ENCODE measurements around the gene UPF3A. TPM values are rescaled to one million over a fixed set of nuclear protein-coding genes. Genes with fewer than 3 reads are reported as not detected.

UPF3A gene
- total RNA-seq, 1 donor from 2014 or later: 46.2 TPM

- no peak for TF ChIP-seq CTCF (IDR thresholded peaks at IDR 0.05)
- Mint-ChIP-seq H3K4me3 (ENCODE audit: unreplicated experiment) (peak overlapping the region; percentile 87), H3K27me3 (ENCODE audit: low read depth) (no peaks in the 10 kb centered on the region), H3K36me3 (ENCODE audit: low read depth) (peaks cover 20% of the 10 kb centered on the region), H3K9me3 (ENCODE audit: low read depth) (no peaks in the 10 kb centered on the region), H3K27ac (ENCODE audit: unreplicated experiment) (peak overlapping the region; percentile 95), H3K4me1 (ENCODE audit: low read depth) (peaks cover 48% of the 10 kb centered on the region)
- no peak for DNase-seq (ENCODE audit: low spot score)
Measured at GRCh38 chr13:114282041-114282670, 755 bp downstream of the UPF3A start.

GRCh38 chr13:114283576-114283975, 2.2 kb downstream of the UPF3A start:
- H3K36me3 Mint-ChIP-seq (ENCODE audit: low read depth): peaks cover 24% of the 10 kb centered on the region

GRCh38 chr13:114284680-114285079, 3.3 kb downstream of the UPF3A start:
- no peak for TF ChIP-seq CTCF (IDR thresholded peaks at IDR 0.05)
- Mint-ChIP-seq H3K4me3 (ENCODE audit: unreplicated experiment) (no peak overlapping the region), H3K4me1 (ENCODE audit: low read depth) (peaks cover 45% of the 10 kb centered on the region), H3K27me3 (ENCODE audit: low read depth) (no peaks in the 10 kb centered on the region), H3K36me3 (ENCODE audit: low read depth) (peaks cover 29% of the 10 kb centered on the region), H3K27ac (ENCODE audit: unreplicated experiment) (no peak overlapping the region), H3K9me3 (ENCODE audit: low read depth) (no peaks in the 10 kb centered on the region)
- no peak for DNase-seq (ENCODE audit: low spot score)

More at GRCh38 chr13:114283576-114283975, 2.2 kb downstream of the UPF3A start:
- Mint-ChIP-seq H3K9me3 (ENCODE audit: low read depth) (no peaks in the 10 kb centered on the region), H3K27ac (ENCODE audit: unreplicated experiment) (peak overlapping the region; percentile 67), H3K4me1 (ENCODE audit: low read depth) (peaks cover 48% of the 10 kb centered on the region), H3K4me3 (ENCODE audit: unreplicated experiment) (peak overlapping the region; percentile 24), H3K27me3 (ENCODE audit: low read depth) (no peaks in the 10 kb centered on the region)
- no peak for TF ChIP-seq CTCF (IDR thresholded peaks at IDR 0.05)
- DNase-seq (ENCODE audit: low spot score): no peak

GRCh38 chr13:114285166-114285808, 3.9 kb downstream of the UPF3A start:
- Mint-ChIP-seq H3K4me3 (ENCODE audit: unreplicated experiment) (no peak overlapping the region), H3K4me1 (ENCODE audit: low read depth) (peaks cover 39% of the 10 kb centered on the region), H3K27me3 (ENCODE audit: low read depth) (no peaks in the 10 kb centered on the region), H3K27ac (ENCODE audit: unreplicated experiment) (no peak overlapping the region), H3K36me3 (ENCODE audit: low read depth) (peaks cover 29% of the 10 kb centered on the region), H3K9me3 (ENCODE audit: low read depth) (no peaks in the 10 kb centered on the region)
- DNase-seq (ENCODE audit: low spot score): no peak
- TF ChIP-seq CTCF (IDR thresholded peaks at IDR 0.05): no peak

- Mint-ChIP-seq H3K27ac (ENCODE audit: unreplicated experiment) (peak overlapping the region; percentile 25), H3K27me3 (ENCODE audit: low read depth) (no peaks in the 10 kb centered on the region), H3K36me3 (ENCODE audit: low read depth) (peaks cover 35% of the 10 kb centered on the region), H3K4me1 (ENCODE audit: low read depth) (peaks cover 32% of the 10 kb centered on the region), H3K9me3 (ENCODE audit: low read depth) (no peaks in the 10 kb centered on the region), H3K4me3 (ENCODE audit: unreplicated experiment) (no peak overlapping the region)
- no peak for TF ChIP-seq CTCF (IDR thresholded peaks at IDR 0.05)
- no peak for DNase-seq (ENCODE audit: low spot score)
Measured at GRCh38 chr13:114286808-114287207, 5.4 kb downstream of the UPF3A start.
